ENCODE measurements around the gene WSB1.

DNA sequence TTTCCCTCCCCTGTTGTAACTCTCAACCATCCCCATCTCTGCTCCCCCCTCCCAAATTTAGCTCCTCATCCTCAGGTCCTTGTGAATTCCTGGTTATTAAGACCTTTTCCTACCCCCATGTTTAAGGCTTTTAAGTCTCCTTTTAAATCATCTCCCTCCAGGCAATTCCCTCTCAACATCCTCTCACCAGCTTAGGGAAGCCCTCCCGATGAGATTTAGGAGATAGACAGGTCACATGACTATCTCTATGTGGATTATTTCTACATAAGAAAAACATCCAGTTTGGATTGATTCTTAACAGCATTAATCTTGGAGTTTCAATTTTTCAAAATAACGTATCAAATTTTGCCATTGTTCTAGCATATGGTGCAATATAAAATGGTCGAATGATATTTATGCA lies 12.5 kb upstream of the WSB1 start:
- TF ChIP-seq, protein P1, sequence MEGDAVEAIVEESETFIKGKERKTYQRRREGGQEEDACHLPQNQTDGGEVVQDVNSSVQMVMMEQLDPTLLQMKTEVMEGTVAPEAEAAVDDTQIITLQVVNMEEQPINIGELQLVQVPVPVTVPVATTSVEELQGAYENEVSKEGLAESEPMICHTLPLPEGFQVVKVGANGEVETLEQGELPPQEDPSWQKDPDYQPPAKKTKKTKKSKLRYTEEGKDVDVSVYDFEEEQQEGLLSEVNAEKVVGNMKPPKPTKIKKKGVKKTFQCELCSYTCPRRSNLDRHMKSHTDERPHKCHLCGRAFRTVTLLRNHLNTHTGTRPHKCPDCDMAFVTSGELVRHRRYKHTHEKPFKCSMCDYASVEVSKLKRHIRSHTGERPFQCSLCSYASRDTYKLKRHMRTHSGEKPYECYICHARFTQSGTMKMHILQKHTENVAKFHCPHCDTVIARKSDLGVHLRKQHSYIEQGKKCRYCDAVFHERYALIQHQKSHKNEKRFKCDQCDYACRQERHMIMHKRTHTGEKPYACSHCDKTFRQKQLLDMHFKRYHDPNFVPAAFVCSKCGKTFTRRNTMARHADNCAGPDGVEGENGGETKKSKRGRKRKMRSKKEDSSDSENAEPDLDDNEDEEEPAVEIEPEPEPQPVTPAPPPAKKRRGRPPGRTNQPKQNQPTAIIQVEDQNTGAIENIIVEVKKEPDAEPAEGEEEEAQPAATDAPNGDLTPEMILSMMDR (IDR thresholded peaks at IDR 0.05) = no peak
- TF ChIP-seq MYC (IDR thresholded peaks at IDR 0.05; ENCODE audit: borderline replicate concordance, low read length) (no peak), KDM5A (IDR thresholded peaks at IDR 0.05) (no peak), EP300 (IDR thresholded peaks at IDR 0.05) (no peak), GATA3 (IDR thresholded peaks at IDR 0.05; ENCODE audit: borderline replicate concordance) (no peak), RAD21 (conservative IDR thresholded peaks at IDR 0.05 in 1 of 2, IDR thresholded peaks at IDR 0.05 in 1 of 2) (no peak)
- TF ChIP-seq, protein P2, sequence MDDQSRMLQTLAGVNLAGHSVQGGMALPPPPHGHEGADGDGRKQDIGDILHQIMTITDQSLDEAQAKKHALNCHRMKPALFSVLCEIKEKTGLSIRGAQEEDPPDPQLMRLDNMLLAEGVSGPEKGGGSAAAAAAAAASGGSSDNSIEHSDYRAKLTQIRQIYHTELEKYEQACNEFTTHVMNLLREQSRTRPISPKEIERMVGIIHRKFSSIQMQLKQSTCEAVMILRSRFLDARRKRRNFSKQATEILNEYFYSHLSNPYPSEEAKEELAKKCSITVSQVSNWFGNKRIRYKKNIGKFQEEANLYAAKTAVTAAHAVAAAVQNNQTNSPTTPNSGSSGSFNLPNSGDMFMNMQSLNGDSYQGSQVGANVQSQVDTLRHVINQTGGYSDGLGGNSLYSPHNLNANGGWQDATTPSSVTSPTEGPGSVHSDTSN (IDR thresholded peaks at IDR 0.05) = no peak
- TF ChIP-seq, protein P3, sequence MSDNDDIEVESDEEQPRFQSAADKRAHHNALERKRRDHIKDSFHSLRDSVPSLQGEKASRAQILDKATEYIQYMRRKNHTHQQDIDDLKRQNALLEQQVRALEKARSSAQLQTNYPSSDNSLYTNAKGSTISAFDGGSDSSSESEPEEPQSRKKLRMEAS (IDR thresholded peaks at IDR 0.05) = no peak
